ENCODE results near the gene GMEB2. TPM values are rescaled to one million over a fixed set of nuclear protein-coding genes. Genes with fewer than 3 reads are reported as not detected.
A peak's percentile ranks its signal among the peaks of the same experiment; 100 is the strongest.
"Not testable (repeated sequence)": the region's sequence is repeated elsewhere in the genome, so short reads cannot be mapped to it uniquely, and the experiment has no call there.

The GMEB2 gene
- total and polyA plus RNA-seq, 4 donors = 5.9 to 12.0 (median 10.2) TPM

DNA sequence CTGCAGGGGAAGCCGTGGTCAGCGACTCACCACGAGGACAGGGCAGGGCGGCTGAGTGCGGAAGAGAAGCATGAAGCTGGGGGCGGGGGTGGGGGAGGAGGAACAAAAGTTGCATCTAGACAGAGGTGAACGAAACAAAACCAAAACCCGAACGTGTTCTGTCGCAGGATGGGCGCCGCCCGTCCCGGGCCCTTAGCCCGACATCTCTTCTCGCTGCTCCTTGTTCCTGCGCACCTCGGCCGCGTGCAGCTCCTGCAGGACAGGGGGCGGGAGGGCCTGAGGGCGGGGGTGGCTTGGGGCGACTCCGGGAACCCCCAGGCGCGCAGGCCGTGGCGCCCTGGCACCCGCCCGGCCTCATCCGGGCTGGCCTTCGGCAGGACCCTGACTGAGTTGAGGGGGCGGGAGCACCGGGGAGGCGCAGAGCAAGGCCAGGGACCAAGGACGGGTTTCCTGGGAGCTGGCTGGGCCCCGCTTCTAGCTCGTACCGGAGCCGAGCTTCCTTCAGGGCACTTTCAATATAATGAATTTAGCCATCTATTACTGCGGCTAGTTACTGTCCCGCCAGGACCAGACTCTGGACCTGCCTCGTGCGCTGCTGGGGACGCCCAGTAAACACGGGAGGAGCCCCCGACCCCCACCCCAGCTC lies 14.4 kb upstream of the GMEB2 start:
- Histone ChIP-seq H3K36me3 (ENCODE audit: control insufficient read depth, insufficient read depth, low read length) (peaks cover 45% of the 10 kb centered on the region), H3K4me3 (ENCODE audit: low read depth, low read length) (peak overlapping the region; percentile 44), H3K4me1 (ENCODE audit: control insufficient read depth, insufficient read depth, low read length) (peaks cover 13% of the 10 kb centered on the region), H3K27me3 (ENCODE audit: control insufficient read depth, insufficient read depth, low read length) (no peaks in the 10 kb centered on the region), H3K9me3 (ENCODE audit: control insufficient read depth, insufficient read depth, low read length) (no peaks in the 10 kb centered on the region), H3K27ac (ENCODE audit: low read depth, low read length) (no peak overlapping the region)
- WGBS (ENCODE audit: insufficient coverage) = 36% methylated on average over 40 of the region's 47 CpGs
- DNase-seq (ENCODE audit: low read depth in 4 of 6, low spot score in 6 of 6) = no peak

DNA sequence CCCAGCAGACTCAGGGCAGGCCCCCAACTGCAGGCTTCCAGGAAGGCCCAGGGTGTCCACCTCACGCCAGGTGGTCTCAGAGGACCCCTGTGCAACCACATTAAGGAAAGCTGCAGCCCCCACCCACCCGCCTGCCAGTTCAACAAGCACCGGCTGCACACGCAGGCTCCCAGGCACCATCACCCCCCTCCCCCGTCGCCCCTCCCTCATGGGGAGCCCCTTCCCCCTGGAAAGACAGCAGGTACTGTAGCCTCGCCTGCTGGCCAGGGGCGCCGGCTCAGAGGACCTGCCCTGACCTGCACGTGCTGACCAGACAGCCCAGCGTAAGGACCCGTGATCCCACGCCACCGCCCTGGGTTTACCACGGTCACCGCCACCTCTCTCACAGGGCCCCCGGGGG lies 13.8 kb upstream of the GMEB2 start:
- H3K27ac ChIP-seq (ENCODE audit: low read depth, low read length); H3K27me3 ChIP-seq (ENCODE audit: control insufficient read depth, insufficient read depth, low read length); DNase-seq (ENCODE audit: low read depth in 4 of 6, low spot score in 6 of 6); H3K9me3 ChIP-seq (ENCODE audit: control insufficient read depth, insufficient read depth, low read length); H3K4me3 ChIP-seq (ENCODE audit: low read depth, low read length): not testable (repeated sequence)
- H3K36me3 ChIP-seq (ENCODE audit: control insufficient read depth, insufficient read depth, low read length) = peaks cover 45% of the 10 kb centered on the region
- 83% methylated on average over 4 of the region's 17 CpGs for WGBS (ENCODE audit: insufficient coverage)
- peaks cover 13% of the 10 kb centered on the region for H3K4me1 ChIP-seq (ENCODE audit: control insufficient read depth, insufficient read depth, low read length)

DNA sequence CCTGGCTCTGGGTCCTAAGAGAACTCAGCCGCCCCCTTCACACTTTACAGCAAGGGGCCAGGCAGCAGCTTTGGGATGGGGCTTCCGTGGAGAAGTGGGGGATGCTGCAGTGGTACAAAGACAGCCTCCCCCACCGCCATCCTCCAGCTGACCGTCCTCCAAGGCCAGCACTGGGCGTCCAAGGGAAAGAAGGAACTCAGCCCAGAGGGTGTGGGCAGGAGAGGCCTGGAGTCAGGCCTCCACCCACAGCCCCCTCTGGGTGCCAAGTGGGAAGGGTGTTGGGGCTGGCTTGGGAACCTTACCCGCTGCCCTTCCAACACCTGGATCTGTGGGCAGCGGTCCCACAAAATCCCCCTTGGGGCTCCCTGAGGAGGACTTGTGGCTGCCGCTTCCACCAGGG lies 13.2 kb upstream of the GMEB2 start:
- peaks cover 13% of the 10 kb centered on the region for H3K4me1 ChIP-seq (ENCODE audit: control insufficient read depth, insufficient read depth, low read length)
- H3K9me3 ChIP-seq (ENCODE audit: control insufficient read depth, insufficient read depth, low read length) = no peaks in the 10 kb centered on the region
- no peak overlapping the region for H3K4me3 ChIP-seq (ENCODE audit: low read depth, low read length)
- 100% methylated on average over 2 of the region's 8 CpGs for WGBS (ENCODE audit: insufficient coverage)
- no peak overlapping the region for H3K27ac ChIP-seq (ENCODE audit: low read depth, low read length)
- no peak for DNase-seq (ENCODE audit: low read depth in 4 of 6, low spot score in 6 of 6)
- no peaks in the 10 kb centered on the region for H3K27me3 ChIP-seq (ENCODE audit: control insufficient read depth, insufficient read depth, low read length)
- H3K36me3 ChIP-seq (ENCODE audit: control insufficient read depth, insufficient read depth, low read length) = peaks cover 45% of the 10 kb centered on the region

DNA sequence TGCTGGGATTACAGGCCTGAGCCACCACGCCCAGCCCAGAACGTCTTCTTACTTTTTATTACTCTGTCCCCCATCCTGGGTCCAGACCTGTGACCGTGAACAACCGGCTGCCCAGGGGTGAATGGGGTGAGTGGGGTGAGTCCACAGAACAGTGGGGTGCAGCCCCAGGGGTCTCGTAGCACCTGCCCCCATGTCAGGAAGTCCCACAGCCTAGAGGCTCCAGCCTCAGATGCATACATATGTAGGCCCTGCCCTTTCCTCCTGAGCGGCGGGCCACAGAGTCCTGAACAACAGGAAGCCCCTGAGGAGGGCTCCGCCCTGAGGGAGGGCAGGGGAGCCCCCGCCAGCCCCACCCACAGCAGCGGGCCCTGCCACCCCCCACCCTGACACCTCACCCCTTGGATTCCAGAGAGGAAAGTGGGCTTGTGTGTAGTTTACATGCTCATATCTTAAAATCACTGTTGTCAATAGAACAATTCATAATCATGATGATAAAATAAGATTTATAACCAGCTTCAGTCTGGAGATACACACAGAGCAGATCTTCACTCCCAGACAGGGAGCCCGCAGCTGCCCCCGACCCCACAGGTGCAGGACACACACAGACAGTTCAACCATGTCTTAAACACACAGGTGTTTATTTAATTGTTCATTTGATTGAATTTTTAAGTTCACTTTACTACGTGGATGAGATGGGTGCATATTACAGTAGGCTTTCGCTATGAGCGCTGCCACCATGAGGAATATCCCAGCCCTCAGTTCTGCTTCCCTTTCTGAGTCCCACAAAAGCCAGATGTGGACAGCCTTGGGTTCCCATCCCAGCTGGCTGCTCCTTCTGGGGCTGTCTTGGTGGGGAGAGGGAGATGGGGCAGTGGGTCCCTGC lies 12.4 kb upstream of the GMEB2 start:
- H3K9me3 ChIP-seq (ENCODE audit: control insufficient read depth, insufficient read depth, low read length) = no peaks in the 10 kb centered on the region
- 76% methylated on average over 3 of the region's 15 CpGs for WGBS (ENCODE audit: insufficient coverage)
- no peaks in the 10 kb centered on the region for H3K27me3 ChIP-seq (ENCODE audit: control insufficient read depth, insufficient read depth, low read length)
- no peak for DNase-seq (ENCODE audit: low read depth in 4 of 6, low spot score in 6 of 6)
- H3K4me1 ChIP-seq (ENCODE audit: control insufficient read depth, insufficient read depth, low read length) = peaks cover 13% of the 10 kb centered on the region
- H3K27ac ChIP-seq (ENCODE audit: low read depth, low read length) = no peak overlapping the region
- H3K36me3 ChIP-seq (ENCODE audit: control insufficient read depth, insufficient read depth, low read length) = peaks cover 42% of the 10 kb centered on the region
- no peak overlapping the region for H3K4me3 ChIP-seq (ENCODE audit: low read depth, low read length)

DNA sequence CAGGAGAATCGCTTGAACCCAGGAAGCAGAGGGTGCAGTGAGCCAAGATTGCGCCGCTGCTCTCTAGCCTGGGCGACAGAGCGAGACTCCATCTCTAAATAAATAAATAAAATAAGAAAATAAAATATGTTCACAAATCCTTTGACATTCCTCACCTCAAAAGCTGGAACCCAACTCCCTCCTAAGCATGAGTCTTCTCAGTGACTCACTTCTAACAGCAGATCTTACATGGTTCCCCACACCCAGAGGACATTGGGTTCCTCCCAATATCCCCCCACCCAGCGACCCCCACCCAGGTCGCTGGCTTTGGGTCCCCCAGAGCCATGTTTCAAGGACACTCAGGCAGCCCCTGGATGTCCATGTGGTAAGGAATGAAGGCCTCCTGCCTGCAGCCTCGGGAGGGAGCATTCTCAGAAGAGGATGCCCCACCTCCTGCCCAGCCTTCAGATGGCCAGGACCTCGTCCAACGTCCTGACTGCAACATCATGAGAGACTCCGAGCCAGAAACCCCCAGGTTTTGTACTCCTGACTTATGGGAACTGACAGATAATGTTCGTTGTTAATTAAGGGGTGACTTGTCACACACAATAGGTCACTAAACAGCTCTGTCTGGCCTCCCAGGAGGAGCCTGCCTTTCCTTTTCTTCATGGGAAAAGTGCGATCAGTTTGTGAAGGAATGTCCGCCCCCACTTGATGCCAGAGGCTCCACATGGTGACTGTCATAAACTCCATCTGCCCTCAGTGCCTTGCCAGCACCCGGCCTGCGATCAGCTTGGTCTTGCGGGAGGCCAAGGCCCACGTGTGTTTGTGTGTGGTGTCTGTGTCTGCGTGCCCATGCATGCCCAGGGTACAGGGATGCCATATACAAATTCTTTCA lies 10.1 kb upstream of the GMEB2 start:
- peaks cover 22% of the 10 kb centered on the region for H3K36me3 ChIP-seq (ENCODE audit: control insufficient read depth, insufficient read depth, low read length)
- no peaks in the 10 kb centered on the region for H3K27me3 ChIP-seq (ENCODE audit: control insufficient read depth, insufficient read depth, low read length)
- peak in 1 of 6 donors; percentile 14 for DNase-seq (ENCODE audit: low read depth in 4 of 6, low spot score in 6 of 6)
- H3K4me1 ChIP-seq (ENCODE audit: control insufficient read depth, insufficient read depth, low read length) = peaks cover 6% of the 10 kb centered on the region
- 37% methylated on average over 7 of the region's 19 CpGs for WGBS (ENCODE audit: insufficient coverage)
- H3K27ac ChIP-seq (ENCODE audit: low read depth, low read length) = no peak overlapping the region
- no peak overlapping the region for H3K4me3 ChIP-seq (ENCODE audit: low read depth, low read length)
- no peaks in the 10 kb centered on the region for H3K9me3 ChIP-seq (ENCODE audit: control insufficient read depth, insufficient read depth, low read length)

DNA sequence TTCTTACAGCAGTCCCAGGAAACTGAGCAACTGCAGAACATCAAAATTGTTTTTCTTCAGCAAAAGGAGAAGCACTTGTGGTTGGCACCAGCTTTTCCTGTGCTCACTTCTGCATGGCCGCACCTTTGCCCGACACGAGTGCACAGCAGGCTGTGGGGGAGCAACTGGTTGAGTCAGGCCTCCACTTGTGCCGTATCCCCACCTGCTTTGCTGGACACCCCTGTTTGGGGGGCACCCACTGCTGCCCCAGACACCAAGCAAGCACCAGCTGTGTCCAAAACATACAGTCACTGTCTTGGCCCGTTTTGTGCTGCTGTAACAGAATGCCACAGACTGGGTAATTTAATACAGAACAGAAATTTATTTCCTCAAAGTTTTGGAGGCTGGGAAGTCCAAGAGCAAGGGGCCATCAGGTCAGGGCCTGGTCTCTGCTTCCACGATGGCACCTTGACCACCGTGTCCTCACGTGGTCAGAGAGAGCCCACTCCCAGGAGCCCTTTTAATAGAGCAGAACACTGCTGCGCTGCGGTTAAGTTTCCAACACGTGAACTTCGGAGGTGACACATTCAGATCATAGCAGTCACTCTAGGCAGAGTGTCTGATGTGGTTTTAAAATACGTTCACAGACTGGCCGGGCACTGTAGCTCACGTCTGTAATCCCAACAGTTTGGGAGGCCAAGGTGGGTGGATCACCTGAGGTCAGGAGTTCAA lies 8.7 kb upstream of the GMEB2 start:
- Histone ChIP-seq H3K4me1 (ENCODE audit: control insufficient read depth, insufficient read depth, low read length) (peaks cover 2% of the 10 kb centered on the region), H3K9me3 (ENCODE audit: control insufficient read depth, insufficient read depth, low read length) (no peaks in the 10 kb centered on the region), H3K27me3 (ENCODE audit: control insufficient read depth, insufficient read depth, low read length) (no peaks in the 10 kb centered on the region), H3K4me3 (ENCODE audit: low read depth, low read length) (no peak overlapping the region), H3K27ac (ENCODE audit: low read depth, low read length) (no peak overlapping the region), H3K36me3 (ENCODE audit: control insufficient read depth, insufficient read depth, low read length) (peaks cover 14% of the 10 kb centered on the region)
- WGBS (ENCODE audit: insufficient coverage) = 81% methylated on average over 15 of the region's 15 CpGs
- DNase-seq (ENCODE audit: low read depth in 4 of 6, low spot score in 6 of 6) = no peak

DNA sequence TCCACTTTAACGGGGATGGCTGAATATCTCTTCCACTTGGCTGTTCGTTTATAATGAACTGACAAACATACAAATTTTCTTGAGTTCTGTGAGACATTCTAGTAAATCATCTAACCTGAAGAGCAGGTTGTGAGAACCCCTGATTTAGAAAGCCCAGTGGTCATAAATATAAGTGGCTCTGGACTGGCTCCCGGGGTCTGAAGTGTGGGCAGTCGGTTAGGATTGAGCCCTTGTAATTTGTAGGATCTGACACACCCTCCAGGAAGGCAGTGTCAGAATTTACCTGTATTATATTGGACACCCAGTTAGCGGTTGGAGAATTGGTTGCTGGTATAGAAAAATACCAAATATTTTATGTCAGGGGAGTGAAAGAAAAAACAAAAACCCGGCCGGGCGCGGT lies 6.8 kb upstream of the GMEB2 start:
- no peak for DNase-seq (ENCODE audit: low read depth in 4 of 6, low spot score in 6 of 6)
- 95% methylated on average over 2 of the region's 9 CpGs for WGBS (ENCODE audit: insufficient coverage)
- H3K27ac ChIP-seq (ENCODE audit: low read depth, low read length) = no peak overlapping the region
- peaks cover 3% of the 10 kb centered on the region for H3K4me1 ChIP-seq (ENCODE audit: control insufficient read depth, insufficient read depth, low read length)
- no peaks in the 10 kb centered on the region for H3K27me3 ChIP-seq (ENCODE audit: control insufficient read depth, insufficient read depth, low read length)
- no peak overlapping the region for H3K4me3 ChIP-seq (ENCODE audit: low read depth, low read length)
- H3K9me3 ChIP-seq (ENCODE audit: control insufficient read depth, insufficient read depth, low read length) = no peaks in the 10 kb centered on the region
- H3K36me3 ChIP-seq (ENCODE audit: control insufficient read depth, insufficient read depth, low read length) = peaks cover 3% of the 10 kb centered on the region

DNA sequence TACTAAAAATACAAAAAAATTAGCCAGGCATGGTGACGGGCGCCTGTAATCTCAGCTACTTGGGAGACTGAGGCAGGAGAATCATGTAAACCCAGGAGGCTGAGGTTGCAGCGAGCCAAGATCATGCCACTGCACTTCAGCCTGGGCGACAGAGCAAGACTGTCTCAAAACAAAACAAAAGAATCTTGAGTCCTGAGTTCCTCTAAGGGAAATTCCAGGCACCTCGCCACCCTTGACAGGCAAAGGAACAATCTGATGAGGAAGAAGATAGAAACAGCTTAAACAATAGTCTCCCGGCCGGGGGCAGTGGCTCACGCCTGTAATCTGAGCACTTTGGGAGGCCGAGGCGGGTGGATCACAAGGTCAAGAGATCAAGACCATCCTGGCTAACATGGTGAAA lies 4.5 kb upstream of the GMEB2 start:
- H3K9me3 ChIP-seq (ENCODE audit: control insufficient read depth, insufficient read depth, low read length); H3K36me3 ChIP-seq (ENCODE audit: control insufficient read depth, insufficient read depth, low read length); H3K27ac ChIP-seq (ENCODE audit: low read depth, low read length); DNase-seq (ENCODE audit: low read depth in 4 of 6, low spot score in 6 of 6); H3K27me3 ChIP-seq (ENCODE audit: control insufficient read depth, insufficient read depth, low read length); H3K4me3 ChIP-seq (ENCODE audit: low read depth, low read length): not testable (repeated sequence)
- peaks cover 17% of the 10 kb centered on the region for H3K4me1 ChIP-seq (ENCODE audit: control insufficient read depth, insufficient read depth, low read length)
- WGBS (ENCODE audit: insufficient coverage) = 88% methylated on average over 7 of the region's 10 CpGs

DNA sequence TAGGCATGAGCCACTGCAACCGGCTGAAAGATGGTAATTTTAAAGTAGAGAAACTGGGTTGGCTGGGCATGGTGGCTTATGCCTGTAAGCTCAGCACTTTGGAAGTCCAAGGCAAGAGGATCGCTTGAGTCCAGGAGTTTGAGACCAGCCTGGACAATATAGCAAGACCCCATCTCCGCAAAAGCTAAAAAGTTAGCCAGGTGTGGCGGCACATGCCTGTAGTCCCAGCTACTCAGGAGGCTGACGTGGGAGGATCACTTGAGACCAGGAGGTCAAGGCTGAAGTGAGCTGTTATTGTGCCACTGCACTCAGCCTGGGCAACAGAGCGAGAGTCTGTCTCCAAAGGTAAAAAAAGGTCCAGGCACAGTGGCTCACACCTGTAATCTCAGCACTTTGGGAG lies 4.1 kb upstream of the GMEB2 start:
- not testable (repeated sequence) for H3K9me3 ChIP-seq (ENCODE audit: control insufficient read depth, insufficient read depth, low read length); H3K27ac ChIP-seq (ENCODE audit: low read depth, low read length); H3K36me3 ChIP-seq (ENCODE audit: control insufficient read depth, insufficient read depth, low read length); H3K27me3 ChIP-seq (ENCODE audit: control insufficient read depth, insufficient read depth, low read length); DNase-seq (ENCODE audit: low read depth in 4 of 6, low spot score in 6 of 6); H3K4me3 ChIP-seq (ENCODE audit: low read depth, low read length)
- H3K4me1 ChIP-seq (ENCODE audit: control insufficient read depth, insufficient read depth, low read length) = peaks cover 19% of the 10 kb centered on the region
- 97% methylated on average over 6 of the region's 6 CpGs for WGBS (ENCODE audit: insufficient coverage)
